HepG2 (cell line): ENCODE results near the gene ZBTB46. TPM values are rescaled to one million over a fixed set of nuclear protein-coding genes. Genes with fewer than 3 reads are reported as not detected.
A peak's percentile ranks its signal among the peaks of the same experiment; 100 is the strongest.

ENCODE experiments used
- CBX1 ChIP-seq: IDR thresholded peaks from one replicate; pipeline ENCODE4 v1.6.1; 2016; ENCODE audit warnings: antibody characterized with exemption, low read depth
- ELK4 ChIP-seq: sonication (generic); formaldehyde crosslinking; IDR thresholded peaks from 2 replicates; pipeline ENCODE4 v1.9.0; 2021; ENCODE audit warnings: missing genetic modification reagents, borderline replicate concordance
- KLF12 ChIP-seq: sonication (generic); formaldehyde crosslinking; IDR thresholded peaks from 2 replicates; pipeline ENCODE4 v1.4.0; 2020; ENCODE audit warnings: missing genetic modification reagents, borderline replicate concordance
- MTERF4 ChIP-seq: sonication (generic); formaldehyde crosslinking; IDR thresholded peaks from 2 replicates; pipeline ENCODE4 v1.8.0; 2023; ENCODE audit warnings: mild to moderate bottlenecking, missing genetic modification reagents
- PRMT3 ChIP-seq: sonication (generic); formaldehyde crosslinking; IDR thresholded peaks from 2 replicates; pipeline ENCODE4 v1.8.1; 2022; ENCODE audit warnings: low read depth, mild to moderate bottlenecking, moderate library complexity, missing genetic modification reagents, borderline replicate concordance
- RBM22 ChIP-seq: fragments of 200-400 bp; formaldehyde crosslinking; optimal IDR thresholded peaks from 2 replicates; pipeline ENCODE3; 2017; ENCODE audit warnings: mild to moderate bottlenecking, low read length, moderate library complexity
- RFXAP ChIP-seq: sonication (generic); formaldehyde crosslinking; IDR thresholded peaks from 2 replicates; pipeline ENCODE4 v1.4.0; 2020; ENCODE audit warnings: missing genetic modification reagents, borderline replicate concordance
- RNF2 ChIP-seq: fragments of 450-650 bp; conservative IDR thresholded peaks from 2 replicates; pipeline ENCODE4 v1.6.1; 2016; ENCODE audit warnings: low read depth
- ZBED4 ChIP-seq: sonication (generic); formaldehyde crosslinking; IDR thresholded peaks from 2 replicates; pipeline ENCODE4 v1.4.0; 2020; ENCODE audit warnings: missing genetic modification reagents, borderline replicate concordance
- ZBTB1 ChIP-seq: sonication (generic); formaldehyde crosslinking; IDR thresholded peaks from 2 replicates; pipeline ENCODE4 v1.4.0; 2020; ENCODE audit warnings: missing genetic modification reagents, borderline replicate concordance
- ZNF142 ChIP-seq: sonication (generic); formaldehyde crosslinking; IDR thresholded peaks from 2 replicates; pipeline ENCODE4 v1.4.0; 2020; ENCODE audit warnings: missing genetic modification reagents
- ZNF546 ChIP-seq: sonication (generic); formaldehyde crosslinking; conservative IDR thresholded peaks from 2 replicates; pipeline ENCODE4 v1.8.1; 2023; ENCODE audit warnings: mild to moderate bottlenecking, missing genetic modification reagents
- ZNF564 ChIP-seq: sonication (generic); formaldehyde crosslinking; IDR thresholded peaks from 2 replicates; pipeline ENCODE4 v1.8.1; 2023; ENCODE audit warnings: mild to moderate bottlenecking, missing genetic modification reagents
- ZNF7 ChIP-seq: IDR thresholded peaks from 2 replicates; pipeline ENCODE4 v1.6.1; 2016; ENCODE audit warnings: missing biosample characterization, missing genetic modification reagents
- ZNF703 ChIP-seq: sonication (generic); formaldehyde crosslinking; IDR thresholded peaks from 2 replicates; pipeline ENCODE4 v1.5.1; 2020; ENCODE audit warnings: missing genetic modification reagents, mild to moderate bottlenecking, moderate library complexity, borderline replicate concordance
- polyA plus RNA-seq, 8 experiments: library from polyadenylated mRNA; depleted of rRNA in 3 of 8; stranded (reverse) in 7 of 8; unstranded in 1 of 8; fragments of >200 nt; fragmentation: Illumina TruSeq in 4 of 8; extraction: Trizol in 4 of 8; gene quantifications; 2 replicates each; pipeline versions ENCODE4 v1.2.1 to v1.2.3, GENCODE V29; 2011 to 2016; ENCODE audit warnings: low read depth in 4 of 8, missing spikeins in 1 of 8, mixed read lengths in 1 of 8; ENCODE audit not compliant: insufficient read depth in 1 of 8
- total RNA-seq, 5 experiments: library from RNA; depleted of rRNA; stranded (reverse); fragments of >200 nt; fragmentation: Illumina TruSeq; extraction: Trizol; gene quantifications; 2 replicates each; pipeline ENCODE4 v1.2.3, GENCODE V29; 2016; ENCODE audit warnings: low read depth in 1 of 5

ZBTB46 gene
- total and polyA plus RNA-seq, 2 of the 13 experiments (the other 11 are each of a cell fraction or from before 2014, with no cell fraction given), result 1.6 to 13.5 TPM

- TF ChIP-seq ELK4 (CRISPR knock-in tag), result peak; percentile 36
- no peak; the same call in 1 of the 2 replicates for TF ChIP-seq ZNF7 (CRISPR knock-in tag)
- TF ChIP-seq KLF12, result peak; percentile 99
- peak; percentile 91; the same call in 1 of the 2 replicates for TF ChIP-seq ZNF142 (CRISPR knock-in tag)
- peak; percentile 99 for TF ChIP-seq ZBED4 (CRISPR knock-in tag)
- peak; percentile 47; the same call in 1 of the 2 replicates for TF ChIP-seq ZNF703 (CRISPR knock-in tag)
- 0 out of 2 replicates have a peak, but pooled peaks have one; percentile 49 for TF ChIP-seq MTERF4 (CRISPR knock-in tag)
- peak; percentile 93 for TF ChIP-seq CBX1
- peak; percentile 54 for TF ChIP-seq RBM22
- peak; percentile 94; the same call in 1 of the 2 replicates for TF ChIP-seq ZNF546 (CRISPR knock-in tag)
- TF ChIP-seq ZBTB1 (CRISPR knock-in tag), result peak; percentile 70
- peak; percentile 77; the same call in 1 of the 2 replicates for TF ChIP-seq PRMT3
- no peak for TF ChIP-seq RNF2
- TF ChIP-seq RFXAP, result peak; percentile 96
- TF ChIP-seq ZNF564, result peak; percentile 91
These were observed 90.3 kb downstream of the ZBTB46 start (continued) for GRCh38 chr20:63740627-63741353.
